ENCODE measurements around the gene TEK. TPM values are rescaled to one million over a fixed set of nuclear protein-coding genes. Genes with fewer than 3 reads are reported as not detected.

The TEK gene
- polyA plus RNA-seq, 3 donors: not detected

GRCh38 chr9:27184556-27185351 is 75.7 kb downstream of the TEK start:
- no peak overlapping the region for H3K4me2 ChIP-seq (replicated peaks; ENCODE audit: extremely low read depth, low read length, poor library complexity, severe bottlenecking)
- WGBS (ENCODE audit: insufficient coverage): 71% methylated on average over 1 of the region's 5 CpGs

DNA sequence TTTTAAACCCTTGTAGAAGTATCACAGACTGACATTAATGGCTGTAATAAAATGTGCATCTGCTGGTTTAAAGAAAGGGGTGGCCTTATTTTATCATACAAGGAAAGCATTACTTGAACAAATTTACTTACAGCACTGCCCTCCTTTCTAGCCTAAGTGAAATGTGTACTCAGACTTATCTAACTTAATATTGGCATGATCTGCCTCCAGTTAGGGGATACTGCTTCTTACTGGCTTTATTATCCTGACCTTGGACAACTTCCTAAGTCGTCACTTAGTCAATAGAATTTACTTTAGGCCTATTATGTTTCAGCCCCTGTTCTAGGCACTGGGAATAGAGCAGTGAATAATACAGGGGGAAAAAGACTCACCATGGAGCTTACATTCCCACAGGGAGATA is 79.4 kb downstream of the TEK start:
- intact Hi-C loops (cut with micrococcal nuclease): no loop called here
- no peak overlapping the region for H3K9ac ChIP-seq (ENCODE audit: insufficient read depth, low read length, poor library complexity, severe bottlenecking)
- Mint-ChIP-seq H3K9me3 (peaks cover 0 to 2% (median 0%) of the 10 kb centered on the region in 7 donors), H3K4me3 (no peak overlapping the region), H3K36me3 (no peaks in the 10 kb centered on the region), H3K27me3 (ENCODE audit: low read depth in 3 of 3) (peaks cover 0 to 2% (median 0%) of the 10 kb centered on the region in 3 donors), H3K4me1 (no peaks in the 10 kb centered on the region), H3K27ac (no peak overlapping the region)
- H3K36me3 ChIP-seq (replicated peaks in 1 of 2; ENCODE audit: control insufficient read depth in 1 of 2, insufficient read depth in 2 of 2, low read length in 2 of 2): no peaks in the 10 kb centered on the region
- TF ChIP-seq, protein P1, sequence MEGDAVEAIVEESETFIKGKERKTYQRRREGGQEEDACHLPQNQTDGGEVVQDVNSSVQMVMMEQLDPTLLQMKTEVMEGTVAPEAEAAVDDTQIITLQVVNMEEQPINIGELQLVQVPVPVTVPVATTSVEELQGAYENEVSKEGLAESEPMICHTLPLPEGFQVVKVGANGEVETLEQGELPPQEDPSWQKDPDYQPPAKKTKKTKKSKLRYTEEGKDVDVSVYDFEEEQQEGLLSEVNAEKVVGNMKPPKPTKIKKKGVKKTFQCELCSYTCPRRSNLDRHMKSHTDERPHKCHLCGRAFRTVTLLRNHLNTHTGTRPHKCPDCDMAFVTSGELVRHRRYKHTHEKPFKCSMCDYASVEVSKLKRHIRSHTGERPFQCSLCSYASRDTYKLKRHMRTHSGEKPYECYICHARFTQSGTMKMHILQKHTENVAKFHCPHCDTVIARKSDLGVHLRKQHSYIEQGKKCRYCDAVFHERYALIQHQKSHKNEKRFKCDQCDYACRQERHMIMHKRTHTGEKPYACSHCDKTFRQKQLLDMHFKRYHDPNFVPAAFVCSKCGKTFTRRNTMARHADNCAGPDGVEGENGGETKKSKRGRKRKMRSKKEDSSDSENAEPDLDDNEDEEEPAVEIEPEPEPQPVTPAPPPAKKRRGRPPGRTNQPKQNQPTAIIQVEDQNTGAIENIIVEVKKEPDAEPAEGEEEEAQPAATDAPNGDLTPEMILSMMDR (IDR thresholded peaks at IDR 0.05): no peak
- WGBS (ENCODE audit: insufficient coverage): no CpG with 5 or more reads among the region's 1 CpG
- H3K4me3 ChIP-seq (replicated peaks in 1 of 3; ENCODE audit: low read depth in 2 of 3, low read length in 3 of 3): no peak overlapping the region
- no peak overlapping the region for H2AFZ ChIP-seq (ENCODE audit: insufficient read depth, low read depth, low read length, poor library complexity, severe bottlenecking)
- no peak overlapping the region for H3K27ac ChIP-seq (ENCODE audit: low read depth in 1 of 2, low read length in 2 of 2)
- no peak overlapping the region for H3K4me2 ChIP-seq (replicated peaks; ENCODE audit: extremely low read depth, low read length, poor library complexity, severe bottlenecking)
- H3K27me3 ChIP-seq (ENCODE audit: control insufficient read depth in 2 of 2, insufficient read depth in 2 of 2, low read length in 2 of 2): no peaks in the 10 kb centered on the region
- H4K20me1 ChIP-seq (ENCODE audit: insufficient read depth, low read length): no peaks in the 10 kb centered on the region
- H3K4me1 ChIP-seq (ENCODE audit: control insufficient read depth in 1 of 2, insufficient read depth in 2 of 2, low read length in 2 of 2): no peaks in the 10 kb centered on the region
- DNase-seq: no peak
- H3K79me2 ChIP-seq (ENCODE audit: insufficient read depth, low read length): no peaks in the 10 kb centered on the region
- H3K9me3 ChIP-seq (replicated peaks in 1 of 2; ENCODE audit: control insufficient read depth in 1 of 2, insufficient read depth in 1 of 2, low read length in 2 of 2): no peaks in the 10 kb centered on the region

More at GRCh38 chr9:27184556-27185351, 75.7 kb downstream of the TEK start:
- no peak for DNase-seq
- no peaks in the 10 kb centered on the region for H3K36me3 ChIP-seq (replicated peaks in 1 of 2; ENCODE audit: control insufficient read depth in 1 of 2, insufficient read depth in 2 of 2, low read length in 2 of 2)
- H3K4me1 ChIP-seq (ENCODE audit: control insufficient read depth in 1 of 2, insufficient read depth in 2 of 2, low read length in 2 of 2): no peaks in the 10 kb centered on the region
- H3K27ac ChIP-seq (ENCODE audit: low read depth in 1 of 2, low read length in 2 of 2): no peak overlapping the region
- no peaks in the 10 kb centered on the region for H4K20me1 ChIP-seq (ENCODE audit: insufficient read depth, low read length)
- Mint-ChIP-seq H3K36me3 (no peaks in the 10 kb centered on the region), H3K9me3 (peaks cover 0 to 2% (median 0%) of the 10 kb centered on the region in 7 donors), H3K4me1 (no peaks in the 10 kb centered on the region), H3K27me3 (ENCODE audit: low read depth in 3 of 3) (no peaks in the 10 kb centered on the region), H3K27ac (no peak overlapping the region), H3K4me3 (no peak overlapping the region)
- no peak overlapping the region for H3K4me3 ChIP-seq (replicated peaks in 1 of 3; ENCODE audit: low read depth in 2 of 3, low read length in 3 of 3)
- TF ChIP-seq, protein P1 (IDR thresholded peaks at IDR 0.05): no peak
- H3K9me3 ChIP-seq (replicated peaks in 1 of 2; ENCODE audit: control insufficient read depth in 1 of 2, insufficient read depth in 1 of 2, low read length in 2 of 2): no peaks in the 10 kb centered on the region
- no peaks in the 10 kb centered on the region for H3K79me2 ChIP-seq (ENCODE audit: insufficient read depth, low read length)
- intact Hi-C loops (cut with micrococcal nuclease): no loop called here
- H2AFZ ChIP-seq (ENCODE audit: insufficient read depth, low read depth, low read length, poor library complexity, severe bottlenecking): no peak overlapping the region
- no peak overlapping the region for H3K9ac ChIP-seq (ENCODE audit: insufficient read depth, low read length, poor library complexity, severe bottlenecking)
- H3K27me3 ChIP-seq (ENCODE audit: control insufficient read depth in 2 of 2, insufficient read depth in 2 of 2, low read length in 2 of 2): no peaks in the 10 kb centered on the region
